CD4-positive, alpha-beta T cell treated with Interleukin-10 for 1 hour (primary cell): ENCODE results near the gene SERTAD4.

Experiments
- DNase-seq: peaks from one replicate; pipeline ENCODE4 v3.0.0-alpha.2; 2020

The SERTAD4 gene

DNA sequence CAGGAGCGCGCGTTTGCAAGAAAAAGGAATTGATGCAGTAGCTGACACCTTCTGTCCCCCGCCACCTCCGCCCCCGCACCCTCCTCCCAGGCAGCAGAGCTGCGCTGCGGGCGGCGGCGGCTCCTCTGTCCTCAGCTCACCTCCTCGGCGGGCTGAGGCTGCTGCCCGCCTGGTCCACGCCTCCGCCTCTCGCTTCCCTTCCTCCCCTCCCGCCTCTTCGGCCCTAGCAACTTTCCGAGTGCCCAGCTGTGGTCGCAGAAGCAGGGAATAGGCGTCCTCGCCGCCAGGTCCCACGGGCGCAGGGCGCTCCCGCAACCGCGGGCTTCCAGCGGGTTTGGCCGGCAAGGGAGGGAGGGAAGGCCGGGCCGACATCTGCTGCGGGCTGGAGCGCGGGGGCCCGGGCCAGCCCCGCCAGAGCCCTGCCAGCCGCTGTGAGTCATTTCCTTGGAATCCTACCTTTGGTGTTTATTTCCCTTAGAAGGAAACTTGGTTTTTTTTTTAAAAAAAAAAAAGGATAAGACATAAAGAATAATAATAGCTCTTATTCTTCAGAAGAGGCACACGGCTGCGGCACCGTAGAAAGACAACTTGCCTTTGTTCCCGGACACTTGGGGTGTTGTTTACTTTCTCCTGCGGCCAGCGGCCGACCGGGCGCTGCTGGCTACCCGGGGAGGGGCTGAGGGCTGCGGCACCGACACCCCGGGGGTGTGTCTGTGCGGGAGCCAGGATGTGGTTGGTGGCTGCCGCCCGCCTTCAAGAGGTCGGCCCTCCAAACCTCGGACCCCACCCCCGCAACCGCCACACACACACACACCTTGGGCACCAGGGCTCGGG lies 1.1 kb downstream of the SERTAD4 start:
- DNase-seq: no peak

- no peak for DNase-seq
Observed at GRCh38 chr1:210234329-210234757, 1.7 kb downstream of the SERTAD4 start.

DNA sequence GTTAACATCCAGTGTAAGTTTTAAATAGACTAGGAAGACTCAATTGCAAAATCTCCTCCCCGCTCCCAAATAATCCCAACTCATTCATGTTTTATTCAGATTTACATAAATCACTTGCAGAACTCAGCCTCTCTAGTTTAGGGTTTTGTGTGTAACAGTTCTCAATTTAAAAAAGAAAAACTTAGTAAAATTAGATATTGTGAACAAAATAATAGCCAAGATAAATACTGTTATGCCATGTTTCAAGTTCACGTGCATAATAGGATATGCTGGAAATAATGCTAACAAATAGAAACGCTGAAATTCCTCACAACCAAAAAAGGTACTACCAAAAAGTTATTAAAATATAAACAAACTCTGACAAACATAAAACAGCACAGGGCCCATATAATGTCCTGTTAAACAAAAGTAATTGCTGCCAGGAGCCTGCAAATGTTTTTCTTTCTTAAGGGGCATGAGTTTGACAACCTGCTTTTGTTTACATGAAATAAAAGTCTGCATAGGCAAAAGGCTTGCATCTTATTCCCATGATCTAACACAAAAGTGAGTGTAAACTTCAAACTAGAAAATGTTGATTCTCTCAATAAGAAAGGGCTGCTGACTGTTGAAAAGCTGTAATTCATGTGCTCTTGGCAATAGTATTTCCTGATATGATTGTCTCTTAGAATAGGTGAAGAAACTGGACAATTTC lies 2.9 kb downstream of the SERTAD4 start:
- DNase-seq: no peak

DNA sequence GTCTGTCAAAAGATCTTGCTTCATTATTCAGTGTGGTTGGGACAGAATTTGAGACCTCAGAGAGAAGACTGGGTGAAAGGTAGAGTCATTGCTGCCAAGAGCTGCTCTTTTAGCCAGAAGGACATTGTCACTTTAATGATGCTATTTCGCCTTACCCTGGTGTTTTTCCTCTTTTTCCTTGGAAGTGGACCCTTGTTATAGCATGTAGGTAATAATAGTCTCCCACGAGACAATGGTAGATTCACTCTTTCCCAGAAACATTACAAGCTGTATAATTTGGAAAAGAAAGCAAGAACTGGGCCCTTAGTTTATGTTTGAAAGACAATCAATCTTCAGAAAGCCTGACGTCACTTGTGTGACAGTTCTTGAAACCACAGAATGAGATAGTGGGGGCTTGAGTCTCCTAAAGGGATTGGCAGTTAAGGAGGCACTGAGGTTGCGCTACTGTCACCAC lies 3.8 kb downstream of the SERTAD4 start:
- DNase-seq: no peak

DNA sequence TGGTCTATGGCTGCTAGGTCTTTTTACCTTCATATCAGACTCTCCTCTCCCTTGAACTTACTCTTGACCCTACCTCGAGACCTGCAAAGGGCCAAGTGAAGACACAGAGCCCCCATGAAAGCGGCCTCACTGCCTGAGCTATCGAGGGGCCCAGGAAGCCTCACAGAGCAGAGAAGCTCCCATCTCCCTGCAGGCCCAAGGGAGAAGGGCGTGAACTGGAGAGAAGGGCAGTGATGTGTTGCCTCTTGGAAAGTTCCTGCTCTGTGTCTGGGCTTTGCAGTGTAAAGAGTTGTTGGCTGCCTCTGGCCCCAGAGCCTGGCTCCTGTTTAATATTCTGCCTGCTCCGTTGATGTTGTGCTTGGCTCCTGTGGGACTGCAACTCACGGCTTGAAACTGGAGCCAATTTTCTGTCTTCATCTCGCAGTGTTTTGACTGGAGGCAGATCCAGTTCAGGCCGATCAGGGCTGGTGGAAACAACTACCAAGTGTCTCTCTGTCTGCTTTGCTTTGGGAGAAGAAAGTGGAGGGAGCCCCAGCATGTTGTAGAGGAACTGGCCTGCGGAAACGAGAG lies 4.3 kb downstream of the SERTAD4 start:
- DNase-seq: no peak

DNA sequence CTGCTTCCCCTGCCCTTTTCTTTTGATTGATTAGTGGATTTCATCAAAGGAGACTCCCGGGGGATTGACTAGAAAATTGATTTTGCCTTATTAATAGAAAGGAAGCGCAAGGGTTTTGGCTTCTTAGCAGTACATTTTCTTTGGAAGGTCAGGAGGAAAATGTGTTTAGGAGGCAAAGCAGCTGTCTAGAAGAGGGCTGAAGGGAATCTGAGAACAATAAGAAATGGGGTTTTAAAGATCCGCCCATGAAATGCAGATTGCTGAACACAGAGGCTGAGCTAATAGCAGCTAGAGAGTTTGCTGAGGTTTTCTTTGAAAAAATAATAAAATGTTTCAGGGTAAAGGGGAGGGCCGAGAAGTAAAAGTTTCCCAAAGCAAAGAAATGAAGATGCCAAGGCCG lies 4.9 kb downstream of the SERTAD4 start:
- DNase-seq: no peak

DNA sequence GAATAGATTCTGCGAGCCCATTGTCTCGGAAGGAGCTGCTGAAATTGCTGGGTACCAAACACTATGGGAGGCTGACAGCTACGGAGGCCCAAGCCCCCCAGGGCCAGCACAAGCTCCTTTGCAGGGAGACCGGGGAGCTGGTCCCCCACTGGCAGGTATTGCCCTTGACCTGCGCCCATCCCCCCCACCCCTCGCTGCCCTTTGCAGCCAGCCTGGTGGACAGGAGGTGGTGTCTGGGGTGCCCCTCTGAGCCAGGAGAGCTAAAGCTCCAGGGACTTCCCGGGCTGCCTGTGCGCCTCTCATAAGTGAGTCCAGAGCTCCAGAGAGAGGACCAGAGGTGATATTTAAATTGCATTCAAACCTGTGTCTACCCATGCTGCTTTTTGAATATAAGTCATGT lies 5.4 kb downstream of the SERTAD4 start:
- no peak for DNase-seq

GRCh38 chr1:210239349-210240111 lies 6.9 kb downstream of the SERTAD4 start:
- DNase-seq: no peak

DNA sequence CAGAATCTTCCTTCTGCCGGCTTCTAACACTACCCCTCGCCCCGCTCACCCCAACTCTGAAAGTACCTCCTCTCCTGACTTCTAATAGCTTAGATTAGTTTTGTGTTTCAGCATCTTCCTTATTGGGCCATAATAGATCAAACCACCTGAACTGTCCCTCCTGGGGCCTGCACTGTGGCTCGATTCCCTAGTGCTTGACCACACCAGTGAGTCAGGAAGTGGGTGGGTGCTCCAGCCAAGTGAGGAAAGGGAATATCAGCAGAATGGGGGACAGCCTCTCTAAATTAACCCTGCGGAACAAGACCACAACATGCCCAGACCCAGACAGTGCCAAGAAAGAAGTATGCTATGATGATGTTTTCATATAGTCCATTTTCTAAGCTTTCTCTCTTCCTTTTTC lies 8.5 kb downstream of the SERTAD4 start:
- DNase-seq: no peak

GRCh38 chr1:210244746-210245367 lies 12.3 kb downstream of the SERTAD4 start:
- DNase-seq: no peak

DNA sequence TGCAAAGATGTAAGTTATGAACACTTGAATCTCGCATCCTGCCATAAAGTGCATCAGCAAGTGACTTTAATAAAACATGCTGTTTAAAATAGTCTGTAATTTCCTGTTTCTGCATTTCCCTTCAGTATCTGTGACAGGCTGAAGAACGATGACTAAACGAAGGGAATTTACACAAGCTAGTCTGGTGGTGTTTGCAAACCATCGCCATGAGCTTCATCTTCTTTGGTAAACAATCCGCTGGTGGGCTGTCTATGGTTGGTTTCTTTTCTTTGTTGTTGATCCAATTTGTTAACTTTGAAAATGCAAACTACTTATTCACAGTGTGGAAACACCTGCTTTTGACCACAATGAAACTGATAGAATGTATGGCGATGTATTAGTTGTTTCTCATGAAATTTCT lies 13.9 kb downstream of the SERTAD4 start:
- no peak for DNase-seq

GRCh38 chr1:210248341-210248740 lies 15.7 kb downstream of the SERTAD4 start:
- no peak for DNase-seq

GRCh38 chr1:210250665-210250997 lies 18.0 kb downstream of the SERTAD4 start:
- no peak for DNase-seq

DNA sequence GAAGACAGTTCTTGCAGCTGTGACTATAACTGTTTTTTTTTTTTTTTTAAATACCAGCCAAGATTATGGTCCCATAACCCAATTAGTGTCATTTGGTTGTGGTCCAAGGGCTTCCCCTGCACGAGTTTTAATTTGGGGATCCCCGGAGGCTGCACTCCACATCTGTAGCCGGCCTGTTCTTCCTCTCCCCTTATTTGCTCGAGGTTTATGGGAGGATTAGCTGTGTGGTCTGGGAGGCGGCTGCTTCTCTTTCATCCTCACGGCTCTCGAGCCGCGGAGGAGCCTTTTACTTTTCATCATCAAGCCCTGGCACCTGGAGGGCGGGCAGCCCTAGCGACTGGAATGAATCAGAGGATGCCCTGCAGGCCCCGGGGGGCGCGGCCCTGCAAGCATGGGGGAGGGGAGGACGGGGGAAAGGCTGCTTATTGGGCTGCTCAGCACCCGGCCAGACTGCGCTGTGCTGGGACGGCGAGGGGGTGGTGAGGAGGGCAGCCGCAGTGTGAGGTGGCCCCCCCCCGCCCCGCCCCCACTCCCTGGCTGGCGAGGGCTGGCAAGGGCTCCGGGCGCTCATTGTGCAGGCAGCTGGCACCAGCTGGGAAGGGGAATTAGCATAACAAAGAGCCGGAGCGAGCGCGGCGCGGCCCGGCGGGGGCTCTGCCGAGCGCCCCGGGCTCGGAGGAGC lies 18.5 kb downstream of the SERTAD4 start:
- no peak for DNase-seq

- no peak for DNase-seq
Observed at GRCh38 chr1:210251680-210252490, 19.3 kb downstream of the SERTAD4 start.

DNA sequence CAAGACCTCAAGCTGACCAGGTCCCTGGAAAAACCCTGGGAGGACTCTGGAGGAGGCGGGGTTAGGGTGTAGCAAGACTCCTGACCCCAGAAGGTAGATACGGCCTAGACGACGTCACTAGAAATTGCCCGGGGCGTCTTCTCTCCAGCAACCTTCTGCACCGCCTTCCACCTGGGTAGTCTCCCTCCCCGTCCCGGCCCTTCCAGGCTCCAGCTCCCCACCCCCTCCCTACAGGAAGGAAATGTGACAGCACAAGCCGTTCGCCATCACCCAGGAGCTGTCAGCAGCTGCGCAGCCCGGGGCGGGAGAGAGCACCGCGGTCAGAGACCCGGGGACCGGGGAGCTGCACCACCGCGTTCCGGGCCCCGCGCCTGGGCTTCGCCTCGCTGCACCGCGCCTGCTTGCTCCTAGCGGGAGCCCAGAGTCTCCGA lies 20.0 kb downstream of the SERTAD4 start:
- no peak for DNase-seq

- DNase-seq: no peak
Observed at GRCh38 chr1:210254298-210254697, 21.7 kb downstream of the SERTAD4 start.

DNA sequence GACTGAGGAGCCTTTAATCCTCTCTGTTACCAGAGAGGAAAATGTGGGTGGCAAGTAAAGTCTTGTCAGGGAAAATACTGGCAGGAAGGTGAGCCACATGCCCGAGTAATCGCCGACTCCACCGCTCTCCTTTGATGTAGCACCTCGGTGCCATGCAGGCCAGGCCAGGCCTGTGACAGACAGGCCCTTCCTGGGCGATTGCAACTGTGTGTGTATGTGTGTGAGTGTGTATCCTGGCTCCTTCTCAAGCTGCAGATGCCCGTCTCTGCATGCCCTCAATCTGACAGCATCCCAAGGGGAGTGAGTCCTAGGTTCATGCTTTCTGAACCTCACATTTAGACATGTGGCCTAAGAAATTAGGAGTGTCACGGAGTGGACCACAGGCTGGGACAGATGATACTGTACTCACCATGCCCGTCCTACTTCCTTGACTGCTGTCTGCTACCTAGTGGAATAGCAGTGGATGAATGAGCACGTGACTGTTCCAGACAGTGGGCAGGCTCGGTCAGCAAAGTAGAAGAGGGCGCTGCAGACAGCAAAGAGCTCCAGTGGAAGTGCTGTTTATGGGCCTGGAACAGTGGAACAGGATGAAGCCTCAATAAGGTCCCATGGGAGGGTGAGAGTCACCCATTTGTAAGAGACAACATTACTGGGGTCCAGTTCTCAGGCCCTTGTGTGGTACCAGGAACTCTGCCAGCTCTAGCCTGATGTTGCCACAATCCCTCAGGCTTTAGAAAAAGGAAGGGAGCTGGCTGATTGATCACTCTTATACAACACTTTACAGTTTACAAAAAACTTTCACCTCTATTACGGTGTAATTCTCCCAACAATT lies 25.3 kb downstream of the SERTAD4 start:
- DNase-seq: no peak

DNA sequence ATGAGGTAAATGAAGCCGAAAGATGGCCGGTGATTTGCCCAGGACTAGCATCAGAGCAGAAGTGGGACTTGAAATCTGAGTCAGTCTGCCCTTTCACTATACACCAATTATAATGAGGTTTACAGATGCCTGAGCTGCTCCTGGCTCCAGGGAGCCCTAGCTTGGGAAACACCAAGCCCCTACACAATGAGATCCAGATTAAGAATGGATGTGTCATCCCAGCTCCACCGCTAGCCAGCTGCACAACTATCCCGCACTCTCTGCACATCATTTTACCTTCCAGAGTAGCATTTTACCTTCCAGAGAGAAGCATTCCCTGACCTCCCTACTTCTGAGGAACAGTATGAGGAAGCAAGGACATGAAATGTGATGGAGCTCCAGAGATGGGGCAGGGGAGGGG lies 27.0 kb downstream of the SERTAD4 start:
- no peak for DNase-seq

DNA sequence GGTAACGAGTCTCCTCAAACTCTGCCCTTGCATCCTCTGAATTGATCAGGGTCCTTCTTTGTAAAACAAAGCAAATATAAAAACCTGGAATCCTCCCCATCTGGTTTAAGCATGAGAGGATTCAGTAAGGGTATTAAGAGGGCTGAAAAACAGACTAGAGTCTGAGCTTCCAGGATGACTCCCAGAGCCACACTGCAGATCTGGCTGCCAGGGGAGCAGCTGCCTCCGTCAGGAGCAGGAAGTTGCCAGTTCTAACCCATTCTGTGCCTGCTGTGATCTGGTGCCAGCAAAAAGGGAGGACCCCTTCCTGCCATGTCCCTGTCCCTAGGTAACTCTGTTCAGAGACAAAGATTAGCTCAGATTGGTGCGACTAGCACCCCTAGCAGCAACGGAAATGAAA lies 27.5 kb downstream of the SERTAD4 start:
- DNase-seq: no peak
